Fibroblast of villous mesenchyme (primary cell): Measurements from ENCODE around the gene CYP4F8. TPM values are rescaled to one million over a fixed set of nuclear protein-coding genes. Genes with fewer than 3 reads are reported as not detected.
"Not testable (repeated sequence)": the region's sequence is repeated elsewhere in the genome, so short reads cannot be mapped to it uniquely, and the experiment has no call there.

Experiments
- DNase-seq: peaks from one replicate; pipeline ENCODE4 v3.0.0-alpha.2; 2010; ENCODE audit warnings: low read depth
- H3K4me3 ChIP-seq: 2 replicates; pipeline ENCODE4 v1.5.1; 2011; ENCODE audit warnings: low read depth, mild to moderate bottlenecking, low read length
- CTCF ChIP-seq: IDR thresholded peaks from 2 replicates; pipeline ENCODE4 v1.5.1; 2012; ENCODE audit warnings: low read depth, mild to moderate bottlenecking, low read length; ENCODE audit not compliant: insufficient read depth
- total RNA-seq: library from RNA; depleted of rRNA; stranded (reverse); fragments of >200 nt; gene quantifications from 2 replicates; pipeline ENCODE4 v1.2.3, GENCODE V29; 2012

The CYP4F8 gene
- total RNA-seq, 1 donor: not detected

GRCh38 chr19:15644066-15644741 lies 29.2 kb downstream of the CYP4F8 start:
- TF ChIP-seq CTCF: no peak
- no peak for DNase-seq
- H3K4me3 ChIP-seq: no peak overlapping the region

GRCh38 chr19:15644816-15645215 lies 29.8 kb downstream of the CYP4F8 start:
- H3K4me3 ChIP-seq: no peak overlapping the region
- no peak for DNase-seq
- no peak for TF ChIP-seq CTCF

- no peak for TF ChIP-seq CTCF
- no peak overlapping the region for H3K4me3 ChIP-seq
- DNase-seq: no peak
These were observed 34.5 kb downstream of the CYP4F8 start for GRCh38 chr19:15649526-15649925.

GRCh38 chr19:15650123-15650522 lies 35.1 kb downstream of the CYP4F8 start:
- not testable (repeated sequence) for H3K4me3 ChIP-seq, DNase-seq

- no peak for TF ChIP-seq CTCF
- DNase-seq: no peak
These were observed 36.8 kb downstream of the CYP4F8 start for GRCh38 chr19:15651791-15652190.

GRCh38 chr19:15652559-15653278 lies 37.7 kb downstream of the CYP4F8 start:
- DNase-seq: no peak
- no peak overlapping the region for H3K4me3 ChIP-seq
- TF ChIP-seq CTCF: no peak

More at GRCh38 chr19:15651791-15652190, 36.8 kb downstream of the CYP4F8 start:
- no peak overlapping the region for H3K4me3 ChIP-seq

GRCh38 chr19:15656467-15656866 lies 41.4 kb downstream of the CYP4F8 start:
- TF ChIP-seq CTCF: no peak
- H3K4me3 ChIP-seq: no peak overlapping the region
- DNase-seq: no peak
